H1 (cell line): ENCODE measurements around the gene FRMD4A. TPM values are rescaled to one million over a fixed set of nuclear protein-coding genes. Genes with fewer than 3 reads are reported as not detected.

Experiments used
- ATF3 ChIP-seq: IDR thresholded peaks from 2 replicates; pipeline ENCODE4 v1.6.1; 2011; ENCODE audit warnings: low read depth, mild to moderate bottlenecking, low read length; ENCODE audit not compliant: insufficient read depth
- CBX8 ChIP-seq: fragments of 300-800, 300-1000 bp; sonication (generic); IDR thresholded peaks from 2 replicates; pipeline ENCODE4 v1.7.1; 2016; ENCODE audit warnings: low read depth, low read length, borderline replicate concordance
- CHD2 ChIP-seq: IDR thresholded peaks from 2 replicates; pipeline ENCODE4 v1.6.1; 2012; ENCODE audit warnings: low read length, improper control_type of control experiment
- CREB1 ChIP-seq: IDR thresholded peaks from 2 replicates; pipeline ENCODE4 v1.6.1; 2012; ENCODE audit warnings: inconsistent platforms
- GABPA ChIP-seq: IDR thresholded peaks from 2 replicates; pipeline ENCODE4 v1.6.1; 2011; ENCODE audit warnings: mild to moderate bottlenecking, low read length, moderate library complexity, borderline replicate concordance; ENCODE audit not compliant: insufficient read depth
- GTF2F1 ChIP-seq: IDR thresholded peaks from 2 replicates; pipeline ENCODE4 v1.6.1; 2012; ENCODE audit warnings: low read depth, low read length, improper control_type of control experiment, borderline replicate concordance
- RBBP5 ChIP-seq: IDR thresholded peaks from 2 replicates; pipeline ENCODE4 v1.7.1; 2012; ENCODE audit warnings: low read depth, mild to moderate bottlenecking, inconsistent platforms, low read length, moderate library complexity, borderline replicate concordance
- polyA plus RNA-seq, 7 experiments: library from polyadenylated mRNA; depleted of rRNA in 3 of 7; stranded (reverse) in 5 of 7; unstranded in 2 of 7; fragments of >200 nt in 5 of 7; fragments of 200-250 nt in 2 of 7; gene quantifications; 1 replicate in 5 of 7; 2 replicates in 1 of 7; 4 replicates in 1 of 7; pipeline versions ENCODE4 v1.2.1 to v1.2.3, GENCODE V29; 2011 to 2013; ENCODE audit warnings: missing spikeins in 2 of 7, mixed read lengths in 2 of 7
- total RNA-seq: library from RNA; stranded (reverse); fragmentation: NEBNext Ultra II Directional; extraction: Animal tissue kit (Norgen Biotek cat#: 25700); gene quantifications from 2 replicates; pipeline ENCODE4 v1.2.1, GENCODE V29; 2021

FRMD4A gene
- total and polyA plus RNA-seq, 2 of the 8 experiments (the other 6 are each of a cell fraction or from before 2014, with no cell fraction given) = 38.6 to 39.6 TPM

GRCh38 chr10:13994932-13995331 lies 335.8 kb downstream of the FRMD4A start (continued):
- TF ChIP-seq ATF3 = no peak
- TF ChIP-seq GABPA = no peak
- TF ChIP-seq RBBP5 = no peak
- no peak for TF ChIP-seq CHD2
- no peak for TF ChIP-seq GTF2F1
- no peak for TF ChIP-seq CREB1
- TF ChIP-seq CBX8 = no peak
